ENCODE data around the gene MYNN. TPM values are rescaled to one million over a fixed set of nuclear protein-coding genes. Genes with fewer than 3 reads are reported as not detected.

MYNN gene
- total and polyA plus RNA-seq, 2 donors (not counting 1 experiment from before 2014, with no cell fraction given): 14.7 to 24.0 TPM

DNA sequence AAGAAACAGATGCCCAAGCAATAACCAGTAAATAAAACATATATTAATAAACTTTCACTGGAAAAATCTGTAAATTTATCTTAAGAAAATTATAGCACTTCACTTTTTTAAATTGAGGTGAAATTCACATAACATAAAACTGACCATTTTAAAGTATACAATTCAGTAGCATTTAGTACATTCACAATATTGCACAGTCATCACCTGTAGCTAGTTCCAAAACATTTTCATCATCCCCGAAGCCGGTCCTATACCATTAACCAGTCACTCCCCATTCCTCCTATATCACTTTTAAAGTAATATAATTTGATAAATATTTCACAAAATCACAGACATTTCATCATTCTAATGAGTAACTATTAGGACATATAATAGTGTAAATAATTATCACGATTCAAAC lies 31.5 kb downstream of the MYNN start:
- WGBS (ENCODE audit: insufficient coverage): no CpG with 5 or more reads among the region's 3 CpGs

DNA sequence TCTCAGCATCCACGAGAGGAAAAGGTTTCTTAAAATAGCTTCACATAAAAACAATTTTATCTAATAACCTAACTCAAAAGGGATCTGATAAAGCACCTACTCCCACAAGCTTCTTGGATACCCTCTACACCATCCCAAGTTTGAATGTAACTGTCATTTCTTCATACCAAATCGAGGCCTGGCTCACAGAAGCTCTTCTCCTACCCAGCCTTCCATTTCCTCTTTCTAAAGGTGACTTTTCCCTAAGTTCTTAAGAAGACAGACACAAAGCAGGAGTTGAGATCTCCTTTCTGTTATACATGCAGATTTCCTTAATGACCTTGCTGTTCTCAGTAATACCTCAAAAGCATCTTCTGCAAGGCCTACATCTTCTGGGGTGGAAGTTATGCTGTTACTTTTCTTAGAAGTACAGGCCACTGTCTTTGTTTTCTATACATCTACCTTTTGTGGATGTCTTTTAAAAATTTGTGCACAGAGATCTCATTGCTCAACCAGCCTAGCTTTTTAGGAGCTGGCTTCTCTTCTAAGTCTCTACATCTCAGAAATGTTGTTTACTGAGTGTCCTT lies 36.1 kb downstream of the MYNN start:
- CTCF ChIA-PET: interaction anchor here (2.2 kb wide), 1 partner anchor 53 kb away, joined by 12 read pairs; no protein-coding TSS in a partner anchor

More for the DNA sequence above, 31.5 kb downstream of the MYNN start:
- DNase-seq (no peak), ATAC-seq (ENCODE audit: low read depth) (no peak)
- Histone ChIP-seq H3K27ac (ENCODE audit: low read length in 2 of 2) (no peak overlapping the region), H3K4me1 (ENCODE audit: control insufficient read depth in 2 of 2, insufficient read depth in 2 of 2, low read length in 2 of 2) (no peaks in the 10 kb centered on the region), H2AFZ (ENCODE audit: insufficient read depth, low read depth, low read length, poor library complexity, severe bottlenecking) (no peak overlapping the region), H3K9me3 (ENCODE audit: control extremely low read depth in 1 of 3, control insufficient read depth in 2 of 3, insufficient read depth in 1 of 3, low read length in 2 of 3) (no peaks in the 10 kb centered on the region), H4K20me1 (ENCODE audit: control insufficient read depth, insufficient read depth, low read length, poor library complexity, severe bottlenecking) (no peaks in the 10 kb centered on the region), H3K36me3 (replicated peaks in 1 of 2; ENCODE audit: control extremely low read depth in 1 of 2, control insufficient read depth in 1 of 2, extremely low read depth in 1 of 2, insufficient read depth in 2 of 2, low read length in 1 of 2) (no peaks in the 10 kb centered on the region), H3K27me3 (replicated peaks in 1 of 4; ENCODE audit: control extremely low read depth in 1 of 4, control insufficient read depth in 3 of 4, insufficient read depth in 4 of 4, low read length in 3 of 4) (no peaks in the 10 kb centered on the region), H3K9ac (ENCODE audit: low read length) (no peak overlapping the region), H3K4me3 (ENCODE audit: control extremely low read depth in 1 of 5, extremely low read depth in 1 of 5, insufficient read depth in 1 of 5, low read depth in 2 of 5, low read length in 4 of 5) (no peak overlapping the region), H3K79me2 (ENCODE audit: control insufficient read depth, insufficient read depth, low read length) (no peaks in the 10 kb centered on the region), H3K4me2 (replicated peaks; ENCODE audit: low read depth, low read length, poor library complexity, severe bottlenecking) (no peak overlapping the region)
- Mint-ChIP-seq H3K27me3 (no peaks in the 10 kb centered on the region), H3K27ac (no peak overlapping the region), H3K4me3 (no peak overlapping the region), H3K4me1 (peaks cover 4% of the 10 kb centered on the region), H3K9me3 (ENCODE audit: insufficient read depth) (no peaks in the 10 kb centered on the region)
- TF ChIP-seq EZH2 (IDR thresholded peaks at IDR 0.05; ENCODE audit: borderline replicate concordance, insufficient read depth, low read depth, low read length, poor library complexity, severe bottlenecking): no peak
- TF ChIP-seq, protein P1, sequence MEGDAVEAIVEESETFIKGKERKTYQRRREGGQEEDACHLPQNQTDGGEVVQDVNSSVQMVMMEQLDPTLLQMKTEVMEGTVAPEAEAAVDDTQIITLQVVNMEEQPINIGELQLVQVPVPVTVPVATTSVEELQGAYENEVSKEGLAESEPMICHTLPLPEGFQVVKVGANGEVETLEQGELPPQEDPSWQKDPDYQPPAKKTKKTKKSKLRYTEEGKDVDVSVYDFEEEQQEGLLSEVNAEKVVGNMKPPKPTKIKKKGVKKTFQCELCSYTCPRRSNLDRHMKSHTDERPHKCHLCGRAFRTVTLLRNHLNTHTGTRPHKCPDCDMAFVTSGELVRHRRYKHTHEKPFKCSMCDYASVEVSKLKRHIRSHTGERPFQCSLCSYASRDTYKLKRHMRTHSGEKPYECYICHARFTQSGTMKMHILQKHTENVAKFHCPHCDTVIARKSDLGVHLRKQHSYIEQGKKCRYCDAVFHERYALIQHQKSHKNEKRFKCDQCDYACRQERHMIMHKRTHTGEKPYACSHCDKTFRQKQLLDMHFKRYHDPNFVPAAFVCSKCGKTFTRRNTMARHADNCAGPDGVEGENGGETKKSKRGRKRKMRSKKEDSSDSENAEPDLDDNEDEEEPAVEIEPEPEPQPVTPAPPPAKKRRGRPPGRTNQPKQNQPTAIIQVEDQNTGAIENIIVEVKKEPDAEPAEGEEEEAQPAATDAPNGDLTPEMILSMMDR (IDR thresholded peaks at IDR 0.05): no peak
- intact Hi-C loops (cut with micrococcal nuclease): no loop called here
- CTCF ChIA-PET: no interaction called here
- POLR2A ChIA-PET: no interaction called here

More for the DNA sequence above, 36.1 kb downstream of the MYNN start:
- H3K9ac ChIP-seq (ENCODE audit: low read length): no peak overlapping the region
- no peaks in the 10 kb centered on the region for H3K9me3 Mint-ChIP-seq (ENCODE audit: insufficient read depth)
- peaks cover 16 to 24% of the 10 kb centered on the region in 2 donors for H3K4me1 ChIP-seq (ENCODE audit: control insufficient read depth in 2 of 2, insufficient read depth in 2 of 2, low read length in 2 of 2)
- H3K27ac Mint-ChIP-seq: no peak overlapping the region
- DNase-seq: no peak
- H3K36me3 ChIP-seq (replicated peaks in 1 of 2; ENCODE audit: control extremely low read depth in 1 of 2, control insufficient read depth in 1 of 2, extremely low read depth in 1 of 2, insufficient read depth in 2 of 2, low read length in 1 of 2): no peaks in the 10 kb centered on the region
- no peak overlapping the region for H3K4me2 ChIP-seq (replicated peaks; ENCODE audit: low read depth, low read length, poor library complexity, severe bottlenecking)
- TF ChIP-seq, protein P1 (IDR thresholded peaks at IDR 0.05): no peak
- peaks cover 27% of the 10 kb centered on the region for H3K4me1 Mint-ChIP-seq
- POLR2A ChIA-PET: interaction anchor here (0.6 kb wide), 1 partner anchor 129 kb away, joined by 3 read pairs; no protein-coding TSS in a partner anchor
- no peak overlapping the region for H2AFZ ChIP-seq (ENCODE audit: insufficient read depth, low read depth, low read length, poor library complexity, severe bottlenecking)
- ATAC-seq (ENCODE audit: low read depth): no peak
- intact Hi-C loops (cut with micrococcal nuclease): no loop called here
- H4K20me1 ChIP-seq (ENCODE audit: control insufficient read depth, insufficient read depth, low read length, poor library complexity, severe bottlenecking): no peaks in the 10 kb centered on the region
- WGBS (ENCODE audit: insufficient coverage): 50% methylated on average over 1 of the region's 2 CpGs
- H3K79me2 ChIP-seq (ENCODE audit: control insufficient read depth, insufficient read depth, low read length): no peaks in the 10 kb centered on the region
- no peak overlapping the region for H3K4me3 ChIP-seq (ENCODE audit: control extremely low read depth in 1 of 5, extremely low read depth in 1 of 5, insufficient read depth in 1 of 5, low read depth in 2 of 5, low read length in 4 of 5)
- no peaks in the 10 kb centered on the region for H3K27me3 ChIP-seq (replicated peaks in 1 of 4; ENCODE audit: control extremely low read depth in 1 of 4, control insufficient read depth in 3 of 4, insufficient read depth in 4 of 4, low read length in 3 of 4)
- H3K27ac ChIP-seq (ENCODE audit: low read length in 2 of 2): no peak overlapping the region
- H3K27me3 Mint-ChIP-seq: no peaks in the 10 kb centered on the region
- no peaks in the 10 kb centered on the region for H3K9me3 ChIP-seq (ENCODE audit: control extremely low read depth in 1 of 3, control insufficient read depth in 2 of 3, insufficient read depth in 1 of 3, low read length in 2 of 3)
- H3K4me3 Mint-ChIP-seq: no peak overlapping the region
